HT1080 (cell line): ENCODE results near the gene MDC1. TPM values are rescaled to one million over a fixed set of nuclear protein-coding genes. Genes with fewer than 3 reads are reported as not detected.

ENCODE experiments used
- DNase-seq: peaks from one replicate; pipeline ENCODE4 v3.0.0-alpha.2; 2015; ENCODE audit warnings: low read depth
- total RNA-seq: library from RNA; depleted of rRNA; stranded (reverse); fragments of >200 nt; shearing (Covaris generic); gene quantifications from 2 replicates; pipeline ENCODE4 v1.2.3, GENCODE V29; 2014

The MDC1 gene
- total RNA-seq, 1 experiment from 2014 or later, result 12.9 TPM

- DNase-seq, result no peak
These were observed 11.5 kb downstream of the MDC1 start for GRCh38 chr6:30705620-30706019.

DNA sequence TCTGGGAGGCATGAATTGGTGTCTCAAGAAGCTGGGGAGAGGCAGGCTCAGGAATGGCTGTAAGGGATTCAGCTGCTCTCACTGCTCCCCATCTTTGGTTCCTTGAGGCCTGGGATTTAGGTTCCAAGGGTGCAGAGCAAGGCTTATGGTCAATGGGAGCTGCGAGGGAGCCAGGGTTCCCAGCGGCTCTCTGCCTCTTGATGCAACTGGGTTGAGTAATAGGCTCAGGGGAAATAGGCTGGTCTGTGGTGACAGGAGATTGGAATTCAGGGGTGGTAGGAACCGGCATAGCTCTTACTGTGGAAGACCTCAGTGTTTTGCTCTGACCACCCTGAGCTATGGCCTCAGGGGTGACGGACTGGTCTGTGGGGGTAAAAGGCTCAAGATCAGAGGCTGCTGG is 13.3 kb downstream of the MDC1 start:
- no peak for DNase-seq

- no peak for DNase-seq
These were observed 14.1 kb downstream of the MDC1 start for GRCh38 chr6:30703011-30703410.

GRCh38 chr6:30700340-30700739 is 16.7 kb downstream of the MDC1 start:
- DNase-seq, result no peak

DNA sequence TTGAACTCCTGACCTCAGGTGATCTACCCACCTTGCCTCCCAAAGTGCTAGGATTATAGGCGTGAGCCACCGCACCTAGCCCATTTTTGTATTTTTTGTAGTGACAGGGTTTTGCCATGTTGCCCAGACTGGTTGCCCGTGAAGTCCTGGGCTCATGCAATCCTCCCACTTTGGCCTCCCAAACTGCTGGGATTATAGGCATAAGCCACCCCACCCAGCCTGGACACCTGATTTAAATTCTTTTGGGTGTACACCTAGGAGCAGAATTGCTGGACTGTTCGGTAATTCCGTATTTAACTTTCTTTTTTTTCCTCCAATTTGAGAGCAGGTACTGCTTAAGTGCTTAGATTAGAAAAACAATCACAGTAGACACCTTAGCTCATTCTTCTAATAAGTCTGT is 20.6 kb downstream of the MDC1 start:
- DNase-seq, result no peak

DNA sequence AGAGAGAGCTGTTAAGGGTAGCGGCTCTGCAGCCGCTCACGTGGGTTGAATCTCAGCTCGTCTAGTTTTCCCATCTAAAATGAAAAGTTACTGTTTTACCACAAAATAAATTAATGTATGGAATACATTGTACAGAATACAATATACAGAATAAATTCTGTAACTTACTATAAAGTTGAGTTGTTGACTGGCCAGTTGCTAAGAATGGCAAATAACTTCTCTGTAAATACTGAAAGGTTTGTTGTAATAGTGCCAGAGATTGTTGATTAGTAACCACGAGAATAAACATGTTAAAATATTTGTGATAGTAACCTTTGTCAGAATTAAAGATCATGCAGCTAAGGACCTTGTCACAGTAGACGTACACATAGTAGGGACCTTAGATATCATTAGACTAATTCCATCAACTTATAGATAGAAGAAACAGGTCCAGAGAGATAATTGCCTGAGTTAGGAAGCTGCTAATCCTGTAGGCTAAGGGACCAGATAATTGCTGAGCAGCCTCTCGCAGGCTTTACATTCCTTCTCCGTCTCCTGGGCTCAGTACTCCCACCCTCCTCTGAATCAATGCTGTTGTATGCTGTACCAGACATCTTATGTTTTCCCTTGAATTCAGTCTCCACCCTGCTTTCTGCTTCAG is 25.8 kb downstream of the MDC1 start:
- DNase-seq, result no peak

DNA sequence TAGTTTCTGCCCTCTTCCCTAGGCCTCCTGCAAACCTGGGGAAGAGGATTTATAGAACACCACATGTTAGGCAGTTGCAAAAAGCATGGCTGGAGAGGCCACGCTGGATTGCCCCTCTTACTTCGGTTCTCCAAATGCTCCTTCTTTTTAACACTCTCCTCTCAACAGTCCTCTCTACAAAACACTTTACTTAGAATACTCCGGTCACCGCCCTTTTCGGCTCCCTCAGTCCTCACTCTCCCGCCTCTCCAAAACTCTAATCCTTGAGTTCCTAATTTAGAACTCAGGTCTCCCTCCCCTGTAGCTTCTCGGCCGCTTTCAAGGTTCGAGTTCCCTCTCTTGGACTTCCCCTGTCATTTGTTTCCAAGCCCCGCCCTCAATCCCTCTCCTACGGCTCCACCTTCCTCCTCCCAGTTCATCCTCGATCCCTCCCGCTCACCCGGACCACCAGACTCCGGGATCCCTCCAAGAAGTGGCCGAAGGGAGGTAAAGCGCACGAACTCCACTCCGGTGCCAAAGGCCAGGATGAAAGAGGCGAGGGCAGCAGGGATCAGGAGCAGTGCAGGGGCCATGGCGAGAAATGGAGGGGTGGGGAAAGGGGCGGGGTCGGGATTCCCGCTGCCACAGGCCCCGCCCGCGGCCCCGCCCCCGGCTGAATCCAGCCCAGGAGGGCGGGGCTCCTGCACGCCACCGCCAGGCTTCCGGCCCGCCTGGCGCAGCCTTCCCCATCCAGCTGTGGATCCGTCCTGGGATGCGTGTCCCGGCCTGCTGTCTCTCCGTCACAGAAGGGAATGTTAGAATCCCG is 26.5 kb downstream of the MDC1 start, which contains the start of gene NRM:
TSS of gene NRM (minus strand) at position 582 of the 805 bp plus-strand sequence. CDS start at position 572, 10 bp downstream.
- peak; percentile 85 for DNase-seq

- no peak for DNase-seq
These were observed 27.1 kb downstream of the MDC1 start for GRCh38 chr6:30689985-30690384.

GRCh38 chr6:30689022-30689865 is 27.8 kb downstream of the MDC1 start:
- DNase-seq, result no peak

DNA sequence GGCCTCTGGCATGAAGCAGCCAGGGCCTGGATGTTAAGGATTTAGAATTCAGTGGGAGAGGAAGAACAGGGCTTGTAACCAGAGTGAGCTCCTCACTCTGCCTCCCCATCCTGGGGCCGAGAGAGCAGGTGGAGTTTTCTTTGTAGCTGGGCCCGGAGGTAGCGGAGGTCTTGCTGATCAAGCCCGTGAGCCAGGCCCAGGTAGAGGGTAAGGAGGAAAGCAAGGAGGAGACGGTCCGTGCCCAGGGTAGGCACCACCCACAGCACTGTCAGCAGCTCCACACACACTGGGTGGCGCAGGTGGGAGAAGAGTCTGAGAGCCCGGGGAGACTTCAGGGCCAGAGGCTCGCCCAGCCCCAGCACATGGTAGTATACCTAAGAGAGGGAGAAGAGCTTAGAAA is 28.5 kb downstream of the MDC1 start:
- DNase-seq, result no peak

DNA sequence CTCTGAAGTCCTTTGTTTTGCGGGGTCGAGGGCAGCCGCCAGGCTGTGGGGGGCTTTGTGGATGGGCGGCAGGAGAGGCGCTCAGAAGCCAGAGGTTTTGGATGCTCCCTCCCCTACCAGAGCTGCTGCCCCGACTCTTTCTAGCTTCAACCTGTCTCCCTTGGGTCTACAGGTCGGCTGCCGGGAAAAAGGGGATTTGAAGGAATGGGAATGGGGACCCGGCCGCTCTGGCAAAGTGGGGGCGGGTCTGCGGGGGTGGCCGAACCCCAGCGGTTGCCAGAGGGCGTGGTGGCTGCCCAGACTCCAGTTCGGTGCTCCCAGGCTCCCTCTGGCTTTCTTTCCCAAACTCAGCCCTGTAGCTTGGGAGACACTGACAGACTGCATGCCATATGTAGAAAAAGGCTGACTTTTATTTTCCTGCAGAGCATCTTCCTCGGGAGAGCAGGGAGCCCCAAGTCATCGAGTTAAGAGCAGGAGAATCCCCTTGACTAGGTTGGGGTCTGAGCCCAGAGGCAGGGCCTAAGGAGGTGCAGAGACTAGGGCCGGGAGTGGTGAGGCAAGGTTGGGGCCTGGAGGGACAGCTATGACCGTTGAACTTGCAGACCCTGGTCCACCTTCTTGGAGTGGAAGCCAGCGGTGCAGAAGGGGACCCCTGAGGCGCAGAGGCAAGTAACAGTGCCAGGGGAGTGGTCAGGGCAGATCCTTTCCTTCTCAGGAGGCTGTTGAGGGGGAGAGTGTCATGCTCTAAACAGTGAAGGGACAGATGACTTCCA is 29.2 kb downstream of the MDC1 start:
- DNase-seq, result no peak

GRCh38 chr6:30686908-30687658 is 30.0 kb downstream of the MDC1 start:
- DNase-seq, result peak; percentile 99

GRCh38 chr6:30686009-30686907 is 30.8 kb downstream of the MDC1 start, which contains the start of gene PPP1R18:
TSS of gene PPP1R18 (minus strand) at chr6:30686645. CDS start at chr6:30686018, 627 bp downstream.
- DNase-seq, result peak; percentile 64

DNA sequence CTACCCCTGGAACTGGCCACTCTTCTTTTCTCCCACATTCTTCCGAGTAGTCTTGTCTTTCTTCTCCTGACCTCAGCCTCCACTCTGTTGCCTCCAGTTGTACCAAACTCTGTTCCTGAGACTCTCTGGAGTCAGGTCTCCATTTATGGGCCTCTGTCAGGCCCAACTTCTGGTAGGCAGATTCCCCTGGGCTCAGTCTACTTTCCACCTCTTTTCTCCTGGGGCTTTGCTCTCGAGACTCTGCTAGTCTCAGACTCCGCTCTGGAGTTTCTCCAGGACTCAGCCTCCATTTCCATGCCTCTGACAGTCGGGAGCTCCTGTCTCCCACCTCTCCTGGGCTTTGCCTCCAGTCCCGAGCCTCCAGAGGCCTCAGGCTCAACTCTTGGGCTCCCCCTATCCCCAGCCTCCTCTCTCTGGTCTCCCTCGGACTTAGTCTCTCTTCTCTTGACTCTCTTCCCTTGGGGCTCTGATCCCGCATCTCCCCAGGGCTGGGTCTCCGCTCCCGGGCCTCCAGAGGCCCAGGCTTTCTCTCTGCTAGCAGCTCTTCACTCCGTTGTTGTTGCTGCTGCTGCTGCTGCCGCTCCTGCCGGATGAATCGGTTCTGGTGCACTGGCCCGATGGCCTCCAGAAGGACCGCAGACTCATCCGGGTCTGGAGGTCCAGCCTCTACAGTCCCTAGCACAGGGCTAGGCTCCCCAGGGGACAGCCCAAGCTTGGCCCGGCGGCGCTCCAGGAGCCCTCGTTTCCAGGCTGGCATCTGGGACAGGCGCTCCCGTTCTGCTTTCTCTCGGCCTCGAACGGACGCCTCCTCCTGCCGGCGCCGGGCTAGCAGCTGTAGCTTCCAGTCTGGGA is 31.7 kb downstream of the MDC1 start:
- peak; percentile 42 for DNase-seq

DNA sequence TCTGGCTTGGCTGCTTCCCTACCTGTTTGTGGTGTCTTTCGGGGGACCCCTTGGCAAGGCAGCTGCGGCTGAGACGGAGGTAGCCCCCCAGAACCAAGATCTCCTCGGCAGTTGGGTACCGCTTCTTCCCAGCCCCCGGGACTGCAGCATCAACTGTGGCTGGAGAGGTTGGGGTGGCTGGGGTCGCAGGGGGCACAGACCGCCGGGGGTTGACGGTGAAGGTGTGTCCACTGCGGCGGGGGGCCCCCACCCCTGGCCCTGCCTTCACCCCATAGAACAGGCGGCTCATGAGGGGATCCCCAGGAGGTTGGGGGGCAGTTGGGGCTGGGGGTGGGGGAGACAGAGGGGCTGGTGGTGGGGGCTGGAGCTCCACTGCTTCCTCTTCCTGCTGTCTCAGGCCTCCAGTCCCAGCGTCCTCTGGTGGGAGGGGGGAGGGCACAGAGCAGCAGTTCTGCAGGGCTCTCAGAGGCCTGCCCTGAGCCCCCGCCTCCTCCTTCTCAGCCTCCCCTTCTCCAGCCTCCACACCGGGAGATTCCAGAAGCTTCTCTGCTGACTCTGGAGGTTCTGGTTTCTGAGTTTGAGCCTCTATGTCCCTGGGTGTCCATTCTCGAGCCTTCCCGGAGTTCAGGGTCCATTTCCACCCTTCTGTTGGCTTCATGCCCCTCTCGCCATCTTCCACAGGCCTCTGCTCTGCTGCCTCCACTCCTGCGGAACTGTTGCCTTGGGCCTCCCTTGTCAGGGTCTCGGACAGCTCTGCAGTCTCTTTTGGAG is 32.5 kb downstream of the MDC1 start:
- peak; percentile 44 for DNase-seq

GRCh38 chr6:30683980-30684338 is 33.1 kb downstream of the MDC1 start:
- no peak for DNase-seq

DNA sequence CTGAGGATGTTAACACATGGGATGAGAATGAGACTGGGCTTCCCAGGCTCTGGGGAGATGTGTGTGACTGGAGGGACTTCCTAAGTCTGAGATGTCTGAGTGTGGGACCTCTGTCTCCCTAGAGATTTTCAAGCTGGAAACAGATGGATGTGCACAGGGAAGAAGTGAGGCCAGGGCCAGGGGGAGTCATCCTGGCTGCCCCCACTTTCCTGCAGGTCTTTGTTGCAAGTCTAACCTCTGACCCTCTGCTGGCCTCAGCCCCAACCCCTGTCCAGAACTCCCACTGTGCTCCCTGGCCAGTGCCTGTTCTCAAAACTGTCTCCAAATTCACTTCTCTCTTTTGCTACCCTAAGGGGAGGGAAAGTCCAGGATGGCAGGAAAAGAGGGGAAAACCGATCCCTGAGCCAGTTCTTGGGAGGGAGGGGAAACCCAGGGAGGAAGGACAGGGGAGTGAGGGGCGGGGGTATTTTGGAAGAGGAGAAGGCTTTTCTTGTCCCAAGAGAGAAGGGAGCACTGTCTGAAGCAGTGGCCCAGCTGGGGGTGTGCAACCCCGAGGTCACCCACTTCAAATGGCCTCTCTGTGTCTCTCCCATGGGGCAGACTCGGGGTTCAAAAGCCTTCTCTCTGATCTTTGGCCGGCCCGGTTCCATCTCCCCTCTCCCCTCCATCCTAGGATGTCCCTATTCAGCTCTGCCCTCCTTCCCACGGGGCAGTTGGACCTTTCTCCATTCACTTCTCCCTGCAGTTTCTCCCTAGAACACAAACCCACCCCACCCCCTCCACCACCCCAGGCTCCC is 33.7 kb downstream of the MDC1 start:
- DNase-seq, result no peak
